ENCODE data around the gene TMEM202. TPM values are rescaled to one million over a fixed set of nuclear protein-coding genes. Genes with fewer than 3 reads are reported as not detected.

The TMEM202 gene
- total and polyA plus RNA-seq, 2 of the 13 experiments (the other 11 are each of a cell fraction or from before 2014, with no cell fraction given): not detected

DNA sequence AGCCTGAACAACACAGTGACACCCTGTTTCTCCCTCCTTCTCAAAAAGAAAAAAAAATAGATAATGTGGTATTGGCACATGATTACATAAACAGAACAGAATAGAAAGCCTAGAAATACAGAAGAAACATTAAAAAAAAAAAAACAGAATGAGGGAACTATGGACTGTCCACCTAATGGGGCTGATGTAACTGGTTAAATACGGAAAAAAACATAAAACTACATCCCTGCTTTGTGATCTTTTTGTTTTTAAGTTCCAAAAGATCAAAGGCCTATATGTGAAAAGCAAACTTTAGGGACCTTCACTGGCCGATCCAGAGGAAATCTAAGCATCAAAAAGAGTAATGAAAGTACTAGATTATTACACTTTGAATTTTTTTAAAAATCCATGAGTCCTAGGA is 17.2 kb downstream of the TMEM202 start (continued):
- TF ChIP-seq LCORL (IDR thresholded peaks at IDR 0.05) (no peak), LCORL (CRISPR knock-in tag; IDR thresholded peaks at IDR 0.05) (peak; percentile 43; the same call in 1 of the 2 replicates), NFIC (IDR thresholded peaks at IDR 0.05; ENCODE audit: low read length) (no peak; the same call in 1 of the 2 replicates), NCOA1 (CRISPR knock-in tag; IDR thresholded peaks at IDR 0.05) (no peak), HNF4A (CRISPR knock-in tag; IDR thresholded peaks at IDR 0.05) (0 out of 2 replicates have a peak, but pooled peaks have one; percentile 32), ZFY (CRISPR knock-in tag; IDR thresholded peaks at IDR 0.05) (no peak), FOXM1 (CRISPR knock-in tag; IDR thresholded peaks at IDR 0.05) (no peak), NAIF1 (CRISPR knock-in tag; IDR thresholded peaks at IDR 0.05; ENCODE audit: borderline replicate concordance) (no peak), ZBTB38 (CRISPR knock-in tag; IDR thresholded peaks at IDR 0.05) (no peak), AHR (CRISPR knock-in tag; IDR thresholded peaks at IDR 0.05) (no peak), ZNF205 (CRISPR knock-in tag; IDR thresholded peaks at IDR 0.05) (no peak), PITX1 (CRISPR knock-in tag; IDR thresholded peaks at IDR 0.05) (no peak), TCF7 (IDR thresholded peaks at IDR 0.05; ENCODE audit: low read depth) (peak; percentile 78), ARHGAP35 (CRISPR knock-in tag; IDR thresholded peaks at IDR 0.05; ENCODE audit: borderline replicate concordance) (no peak), ZNF260 (CRISPR knock-in tag; IDR thresholded peaks at IDR 0.05; ENCODE audit: borderline replicate concordance, low read depth) (no peak), ZFP36L1 (CRISPR knock-in tag; IDR thresholded peaks at IDR 0.05) (no peak), PPARG (CRISPR knock-in tag; conservative IDR thresholded peaks at IDR 0.05) (no peak), SMAD1 (CRISPR knock-in tag; IDR thresholded peaks at IDR 0.05; ENCODE audit: borderline replicate concordance, low read depth) (no peak), ZNF589 (CRISPR knock-in tag; conservative IDR thresholded peaks at IDR 0.05) (no peak), FOSL1 (CRISPR knock-in tag; IDR thresholded peaks at IDR 0.05; ENCODE audit: borderline replicate concordance) (no peak), HOXA7 (CRISPR knock-in tag; IDR thresholded peaks at IDR 0.05) (no peak), MZF1 (CRISPR knock-in tag; IDR thresholded peaks at IDR 0.05; ENCODE audit: borderline replicate concordance) (no peak)
- TF ChIP-seq, protein P1, sequence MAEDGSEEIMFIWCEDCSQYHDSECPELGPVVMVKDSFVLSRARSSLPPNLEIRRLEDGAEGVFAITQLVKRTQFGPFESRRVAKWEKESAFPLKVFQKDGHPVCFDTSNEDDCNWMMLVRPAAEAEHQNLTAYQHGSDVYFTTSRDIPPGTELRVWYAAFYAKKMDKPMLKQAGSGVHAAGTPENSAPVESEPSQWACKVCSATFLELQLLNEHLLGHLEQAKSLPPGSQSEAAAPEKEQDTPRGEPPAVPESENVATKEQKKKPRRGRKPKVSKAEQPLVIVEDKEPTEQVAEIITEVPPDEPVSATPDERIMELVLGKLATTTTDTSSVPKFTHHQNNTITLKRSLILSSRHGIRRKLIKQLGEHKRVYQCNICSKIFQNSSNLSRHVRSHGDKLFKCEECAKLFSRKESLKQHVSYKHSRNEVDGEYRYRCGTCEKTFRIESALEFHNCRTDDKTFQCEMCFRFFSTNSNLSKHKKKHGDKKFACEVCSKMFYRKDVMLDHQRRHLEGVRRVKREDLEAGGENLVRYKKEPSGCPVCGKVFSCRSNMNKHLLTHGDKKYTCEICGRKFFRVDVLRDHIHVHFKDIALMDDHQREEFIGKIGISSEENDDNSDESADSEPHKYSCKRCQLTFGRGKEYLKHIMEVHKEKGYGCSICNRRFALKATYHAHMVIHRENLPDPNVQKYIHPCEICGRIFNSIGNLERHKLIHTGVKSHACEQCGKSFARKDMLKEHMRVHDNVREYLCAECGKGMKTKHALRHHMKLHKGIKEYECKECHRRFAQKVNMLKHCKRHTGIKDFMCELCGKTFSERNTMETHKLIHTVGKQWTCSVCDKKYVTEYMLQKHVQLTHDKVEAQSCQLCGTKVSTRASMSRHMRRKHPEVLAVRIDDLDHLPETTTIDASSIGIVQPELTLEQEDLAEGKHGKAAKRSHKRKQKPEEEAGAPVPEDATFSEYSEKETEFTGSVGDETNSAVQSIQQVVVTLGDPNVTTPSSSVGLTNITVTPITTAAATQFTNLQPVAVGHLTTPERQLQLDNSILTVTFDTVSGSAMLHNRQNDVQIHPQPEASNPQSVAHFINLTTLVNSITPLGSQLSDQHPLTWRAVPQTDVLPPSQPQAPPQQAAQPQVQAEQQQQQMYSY (CRISPR knock-in tag; IDR thresholded peaks at IDR 0.05): no peak
- TF ChIP-seq, protein P2, sequence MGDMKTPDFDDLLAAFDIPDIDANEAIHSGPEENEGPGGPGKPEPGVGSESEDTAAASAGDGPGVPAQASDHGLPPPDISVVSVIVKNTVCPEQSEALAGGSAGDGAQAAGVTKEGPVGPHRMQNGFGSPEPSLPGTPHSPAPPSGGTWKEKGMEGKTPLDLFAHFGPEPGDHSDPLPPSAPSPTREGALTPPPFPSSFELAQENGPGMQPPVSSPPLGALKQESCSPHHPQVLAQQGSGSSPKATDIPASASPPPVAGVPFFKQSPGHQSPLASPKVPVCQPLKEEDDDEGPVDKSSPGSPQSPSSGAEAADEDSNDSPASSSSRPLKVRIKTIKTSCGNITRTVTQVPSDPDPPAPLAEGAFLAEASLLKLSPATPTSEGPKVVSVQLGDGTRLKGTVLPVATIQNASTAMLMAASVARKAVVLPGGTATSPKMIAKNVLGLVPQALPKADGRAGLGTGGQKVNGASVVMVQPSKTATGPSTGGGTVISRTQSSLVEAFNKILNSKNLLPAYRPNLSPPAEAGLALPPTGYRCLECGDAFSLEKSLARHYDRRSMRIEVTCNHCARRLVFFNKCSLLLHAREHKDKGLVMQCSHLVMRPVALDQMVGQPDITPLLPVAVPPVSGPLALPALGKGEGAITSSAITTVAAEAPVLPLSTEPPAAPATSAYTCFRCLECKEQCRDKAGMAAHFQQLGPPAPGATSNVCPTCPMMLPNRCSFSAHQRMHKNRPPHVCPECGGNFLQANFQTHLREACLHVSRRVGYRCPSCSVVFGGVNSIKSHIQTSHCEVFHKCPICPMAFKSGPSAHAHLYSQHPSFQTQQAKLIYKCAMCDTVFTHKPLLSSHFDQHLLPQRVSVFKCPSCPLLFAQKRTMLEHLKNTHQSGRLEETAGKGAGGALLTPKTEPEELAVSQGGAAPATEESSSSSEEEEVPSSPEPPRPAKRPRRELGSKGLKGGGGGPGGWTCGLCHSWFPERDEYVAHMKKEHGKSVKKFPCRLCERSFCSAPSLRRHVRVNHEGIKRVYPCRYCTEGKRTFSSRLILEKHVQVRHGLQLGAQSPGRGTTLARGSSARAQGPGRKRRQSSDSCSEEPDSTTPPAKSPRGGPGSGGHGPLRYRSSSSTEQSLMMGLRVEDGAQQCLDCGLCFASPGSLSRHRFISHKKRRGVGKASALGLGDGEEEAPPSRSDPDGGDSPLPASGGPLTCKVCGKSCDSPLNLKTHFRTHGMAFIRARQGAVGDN (CRISPR knock-in tag; IDR thresholded peaks at IDR 0.05): no peak
- TF ChIP-seq, protein P3, sequence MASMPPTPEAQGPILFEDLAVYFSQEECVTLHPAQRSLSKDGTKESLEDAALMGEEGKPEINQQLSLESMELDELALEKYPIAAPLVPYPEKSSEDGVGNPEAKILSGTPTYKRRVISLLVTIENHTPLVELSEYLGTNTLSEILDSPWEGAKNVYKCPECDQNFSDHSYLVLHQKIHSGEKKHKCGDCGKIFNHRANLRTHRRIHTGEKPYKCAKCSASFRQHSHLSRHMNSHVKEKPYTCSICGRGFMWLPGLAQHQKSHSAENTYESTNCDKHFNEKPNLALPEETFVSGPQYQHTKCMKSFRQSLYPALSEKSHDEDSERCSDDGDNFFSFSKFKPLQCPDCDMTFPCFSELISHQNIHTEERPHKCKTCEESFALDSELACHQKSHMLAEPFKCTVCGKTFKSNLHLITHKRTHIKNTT (CRISPR knock-in tag; IDR thresholded peaks at IDR 0.05): no peak

Measured in HepG2 (cell line).